HepG2 (cell line): Measurements from ENCODE around the gene HSD11B1L. TPM values are rescaled to one million over a fixed set of nuclear protein-coding genes. Genes with fewer than 3 reads are reported as not detected.

ENCODE experiments used
- ATAC-seq: fragments of 200-7000 bp; cut with Tn5 transposase; 3 replicates; pipeline ENCODE4 v1.9.1; 2020; ENCODE audit warnings: mild to moderate bottlenecking, moderate library complexity
- BruUV-seq: library from RNA; stranded (reverse); fragments of 400-500 nt; replicated peaks from 2 replicates; lab custom pipeline; 2021; lab: Mats Ljungman, UMichigan
- CTCF ChIA-PET: fragments of 300-600 bp; formaldehyde crosslinking; extraction: SDS; loops from one replicate; lab custom pipeline; 2021; ENCODE audit warnings: low total read pairs, inconsistent platforms, low intra/inter-chr PET ratio; lab: Yijun Ruan, JAX
- POLR2A ChIA-PET: fragments of 350-600 bp; sonication (Branson Sonifier 250); formaldehyde crosslinking; loops from one replicate; lab custom pipeline; 2020; ENCODE audit warnings: antibody characterized with exemption, inconsistent platforms; lab: Yijun Ruan, JAX
- DNase-seq: peaks from one replicate; pipeline ENCODE4 v3.0.0-alpha.2; 2015; ENCODE audit warnings: low spot score
- FAIRE-seq: peaks from 3 replicates; lab custom pipeline; 2011; peaks lifted over from hg19 to GRCh38; lab: Jason Lieb, UNC
- H2AFZ ChIP-seq: one replicate; pipeline ENCODE4 v1.6.1; 2011; ENCODE audit warnings: low read length, inconsistent platforms
- H3K27ac ChIP-seq: fragments of 300-600 bp; 3 replicates; pipeline ENCODE4 v1.8.0; 2011; ENCODE audit warnings: mixed run types, mild to moderate bottlenecking, mixed read lengths, low read length, inconsistent platforms; ENCODE audit not compliant: insufficient read depth; ENCODE audit errors: extremely low read length
- H3K27me3 ChIP-seq, 2 experiments: fragments of 200-600 bp in 1 of 2; 2 replicates in 1 of 2; 3 replicates in 1 of 2; pipeline versions ENCODE4 v1.6.0 to v1.8.0; 2011; ENCODE audit warnings: low read length in 2 of 2, mild to moderate bottlenecking in 2 of 2, moderate library complexity in 2 of 2, inconsistent platforms in 1 of 2; ENCODE audit not compliant: insufficient read depth in 2 of 2, control insufficient read depth in 1 of 2
- H3K36me3 ChIP-seq, 2 experiments: fragments of 200-600 bp in 1 of 2; replicated peaks in 1 of 2; 2 replicates in 1 of 2; 3 replicates in 1 of 2; pipeline versions ENCODE4 v1.5.1 to v1.8.0; 2011; ENCODE audit warnings: low read length in 2 of 2, inconsistent platforms in 1 of 2; ENCODE audit not compliant: insufficient read depth in 2 of 2, control insufficient read depth in 1 of 2
- H3K4me1 ChIP-seq: 2 replicates; pipeline ENCODE4 v1.5.1; 2012; ENCODE audit warnings: low read length, inconsistent platforms; ENCODE audit not compliant: insufficient read depth
- H3K4me2 ChIP-seq: 2 replicates; pipeline ENCODE4 v1.6.0; 2011; ENCODE audit warnings: low read depth, low read length, inconsistent platforms
- H3K4me3 ChIP-seq, 3 experiments: fragments of 200-600 bp in 1 of 3; sonication (generic), shearing (Covaris generic) in 1 of 3; replicated peaks in 1 of 3; 2 replicates each; pipeline ENCODE4 v1.5.1; 2011 to 2016; ENCODE audit warnings: low read length in 3 of 3, inconsistent platforms in 2 of 3, low read depth in 2 of 3, mild to moderate bottlenecking in 2 of 3, control low read depth in 1 of 3, mixed read lengths in 1 of 3; ENCODE audit not compliant: insufficient read depth in 1 of 3
- H3K79me2 ChIP-seq: one replicate; pipeline ENCODE4 v1.6.1; 2011; ENCODE audit warnings: low read length, inconsistent platforms; ENCODE audit not compliant: insufficient read depth
- H3K9ac ChIP-seq: 2 replicates; pipeline ENCODE4 v1.6.0; 2011; ENCODE audit warnings: mild to moderate bottlenecking, low read depth, low read length, inconsistent platforms; ENCODE audit not compliant: insufficient read depth
- H3K9me3 ChIP-seq: 2 replicates; pipeline ENCODE4 v1.5.1; 2012; ENCODE audit warnings: mild to moderate bottlenecking, low read length
- H4K20me1 ChIP-seq: 2 replicates; pipeline ENCODE4 v1.6.0; 2011; ENCODE audit warnings: inconsistent platforms, mild to moderate bottlenecking, low read length, moderate library complexity; ENCODE audit not compliant: insufficient read depth
- ETV6 ChIP-seq: sonication (generic); formaldehyde crosslinking; conservative IDR thresholded peaks from 2 replicates; pipeline ENCODE4 v1.4.0; 2020; ENCODE audit warnings: missing genetic modification reagents
- HNRNPK ChIP-seq: fragments of 200-400 bp; formaldehyde crosslinking; IDR thresholded peaks from 2 replicates; pipeline ENCODE4 v1.6.1; 2018; ENCODE audit warnings: low read length, low read depth, moderate library complexity, mild to moderate bottlenecking; ENCODE audit not compliant: poor library complexity, severe bottlenecking
- HOXA5 ChIP-seq: sonication (generic); formaldehyde crosslinking; IDR thresholded peaks from 2 replicates; pipeline ENCODE4 v1.4.0; 2020; ENCODE audit warnings: missing genetic modification reagents
- ISL2 ChIP-seq: sonication (generic); formaldehyde crosslinking; IDR thresholded peaks from 2 replicates; pipeline ENCODE4 v1.5.0; 2020; ENCODE audit warnings: missing genetic modification reagents
- KDM5A ChIP-seq: fragments of 200-600 bp; sonication (generic); IDR thresholded peaks from 2 replicates; pipeline ENCODE4 v1.7.0; 2018; ENCODE audit warnings: antibody characterized with exemption, mild to moderate bottlenecking, low read length, borderline replicate concordance
- MEIS1 ChIP-seq: sonication (generic); formaldehyde crosslinking; IDR thresholded peaks from 2 replicates; pipeline ENCODE4 v1.9.0; 2021; ENCODE audit warnings: mild to moderate bottlenecking, missing genetic modification reagents, moderate library complexity, borderline replicate concordance
- NBN ChIP-seq: fragments of 450-650 bp; conservative IDR thresholded peaks from 2 replicates; pipeline ENCODE4 v1.6.1; 2017
- NFIC ChIP-seq: IDR thresholded peaks from 2 replicates; pipeline ENCODE4 v1.6.1; 2012; ENCODE audit warnings: mild to moderate bottlenecking, low read length, inconsistent platforms
- REXO4 ChIP-seq: sonication (generic); formaldehyde crosslinking; IDR thresholded peaks from 2 replicates; pipeline ENCODE4 v1.8.0; 2022; ENCODE audit warnings: missing genetic modification reagents, mild to moderate bottlenecking, borderline replicate concordance
- SRY ChIP-seq: sonication (generic); formaldehyde crosslinking; IDR thresholded peaks from 2 replicates; pipeline ENCODE4 v1.8.0; 2022; ENCODE audit warnings: mild to moderate bottlenecking, missing genetic modification reagents
- ZIK1 ChIP-seq: sonication (generic); formaldehyde crosslinking; IDR thresholded peaks from 2 replicates; pipeline ENCODE4 v1.5.0; 2020; ENCODE audit warnings: mild to moderate bottlenecking, low read depth, missing genetic modification reagents, borderline replicate concordance
- ZNF607 ChIP-seq: sonication (generic); formaldehyde crosslinking; IDR thresholded peaks from 2 replicates; pipeline ENCODE4 v1.5.1; 2020; ENCODE audit warnings: missing genetic modification reagents, mild to moderate bottlenecking, borderline replicate concordance
- WGBS: methylation state at CpG from one replicate; pipeline ENCODE4 v1.1.6; 2017; ENCODE audit warnings: low lambda C conversion rate; 5-methylcytosine and 5-hydroxymethylcytosine counted together
- in situ Hi-C: cut with HindIII; loops from 2 replicates; pipeline ENCODE4 v1.10.0; 2017; ENCODE audit warnings: low pct_unique_long_range_greater_than_20kb; ENCODE audit not compliant: extremely low pct_ligation_motif_present
- intact Hi-C: fragments of 100-400 bp; cut with micrococcal nuclease; formaldehyde crosslinking; loops from one replicate; pipeline ENCODE4 v1.10.0; 2022; ENCODE audit not compliant: unreplicated experiment
- polyA plus RNA-seq, 8 experiments: library from polyadenylated mRNA; depleted of rRNA in 3 of 8; stranded (reverse) in 7 of 8; unstranded in 1 of 8; fragments of >200 nt; fragmentation: Illumina TruSeq in 4 of 8; extraction: Trizol in 4 of 8; gene quantifications; 2 replicates each; pipeline versions ENCODE4 v1.2.1 to v1.2.3, GENCODE V29; 2011 to 2016; ENCODE audit warnings: low read depth in 4 of 8, missing spikeins in 1 of 8, mixed read lengths in 1 of 8; ENCODE audit not compliant: insufficient read depth in 1 of 8
- total RNA-seq, 5 experiments: library from RNA; depleted of rRNA; stranded (reverse); fragments of >200 nt; fragmentation: Illumina TruSeq; extraction: Trizol; gene quantifications; 2 replicates each; pipeline ENCODE4 v1.2.3, GENCODE V29; 2016; ENCODE audit warnings: low read depth in 1 of 5
- TF ChIP-seq, protein P1 (sequence below): sonication (generic); formaldehyde crosslinking; IDR thresholded peaks from 2 replicates; pipeline ENCODE4 v1.5.0; 2020; ENCODE audit warnings: mild to moderate bottlenecking, missing genetic modification reagents, borderline replicate concordance

HSD11B1L gene
- total and polyA plus RNA-seq, 2 of the 13 experiments (the other 11 are each of a cell fraction or from before 2014, with no cell fraction given): 2.8 to 3.9 TPM

DNA sequence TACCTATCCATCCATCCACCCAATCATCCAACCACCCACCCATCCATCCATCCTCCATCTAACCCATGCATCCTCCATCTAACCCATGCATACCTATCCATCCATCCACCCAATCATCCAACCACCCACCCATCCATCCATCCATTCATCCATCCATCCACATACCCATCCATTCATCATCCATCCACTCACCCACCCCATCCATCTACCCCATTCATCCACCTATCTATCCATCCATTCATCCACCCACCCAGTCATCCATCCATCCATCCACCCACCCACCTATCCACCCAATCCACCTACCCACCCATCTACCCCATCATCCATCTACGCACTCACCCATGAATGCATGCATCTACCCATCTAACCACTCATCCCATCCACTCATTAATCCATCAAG lies 7.1 kb upstream of the HSD11B1L start:
- Histone ChIP-seq H4K20me1 (no peaks in the 10 kb centered on the region), H3K27ac (no peak overlapping the region), H3K79me2 (no peaks in the 10 kb centered on the region), H3K9ac (no peak overlapping the region), H3K9me3 (no peaks in the 10 kb centered on the region), H3K36me3 (peaks cover 10 to 16% of the 10 kb centered on the region in 2 experiments; a peak in 4 of 5 replicates), H3K4me3 (no peak overlapping the region), H3K4me1 (peaks cover 9% of the 10 kb centered on the region), H2AFZ (no peak overlapping the region), H3K27me3 (no peaks in the 10 kb centered on the region), H3K4me2 (no peak overlapping the region)
- no TSS peak for BruUV-seq
- in situ Hi-C loops: no loop called here
- DNase-seq (no peak), ATAC-seq (no peak), FAIRE-seq (no peak)
- TF ChIP-seq NFIC (no peak), ZIK1 (CRISPR knock-in tag) (no peak), KDM5A (no peak), HNRNPK (no peak), ETV6 (CRISPR knock-in tag) (no peak), MEIS1 (no peak), HOXA5 (CRISPR knock-in tag) (no peak), NBN (no peak), ISL2 (CRISPR knock-in tag) (no peak), ZNF607 (no peak), SRY (CRISPR knock-in tag) (no peak), REXO4 (no peak)
- TF ChIP-seq, protein P1, sequence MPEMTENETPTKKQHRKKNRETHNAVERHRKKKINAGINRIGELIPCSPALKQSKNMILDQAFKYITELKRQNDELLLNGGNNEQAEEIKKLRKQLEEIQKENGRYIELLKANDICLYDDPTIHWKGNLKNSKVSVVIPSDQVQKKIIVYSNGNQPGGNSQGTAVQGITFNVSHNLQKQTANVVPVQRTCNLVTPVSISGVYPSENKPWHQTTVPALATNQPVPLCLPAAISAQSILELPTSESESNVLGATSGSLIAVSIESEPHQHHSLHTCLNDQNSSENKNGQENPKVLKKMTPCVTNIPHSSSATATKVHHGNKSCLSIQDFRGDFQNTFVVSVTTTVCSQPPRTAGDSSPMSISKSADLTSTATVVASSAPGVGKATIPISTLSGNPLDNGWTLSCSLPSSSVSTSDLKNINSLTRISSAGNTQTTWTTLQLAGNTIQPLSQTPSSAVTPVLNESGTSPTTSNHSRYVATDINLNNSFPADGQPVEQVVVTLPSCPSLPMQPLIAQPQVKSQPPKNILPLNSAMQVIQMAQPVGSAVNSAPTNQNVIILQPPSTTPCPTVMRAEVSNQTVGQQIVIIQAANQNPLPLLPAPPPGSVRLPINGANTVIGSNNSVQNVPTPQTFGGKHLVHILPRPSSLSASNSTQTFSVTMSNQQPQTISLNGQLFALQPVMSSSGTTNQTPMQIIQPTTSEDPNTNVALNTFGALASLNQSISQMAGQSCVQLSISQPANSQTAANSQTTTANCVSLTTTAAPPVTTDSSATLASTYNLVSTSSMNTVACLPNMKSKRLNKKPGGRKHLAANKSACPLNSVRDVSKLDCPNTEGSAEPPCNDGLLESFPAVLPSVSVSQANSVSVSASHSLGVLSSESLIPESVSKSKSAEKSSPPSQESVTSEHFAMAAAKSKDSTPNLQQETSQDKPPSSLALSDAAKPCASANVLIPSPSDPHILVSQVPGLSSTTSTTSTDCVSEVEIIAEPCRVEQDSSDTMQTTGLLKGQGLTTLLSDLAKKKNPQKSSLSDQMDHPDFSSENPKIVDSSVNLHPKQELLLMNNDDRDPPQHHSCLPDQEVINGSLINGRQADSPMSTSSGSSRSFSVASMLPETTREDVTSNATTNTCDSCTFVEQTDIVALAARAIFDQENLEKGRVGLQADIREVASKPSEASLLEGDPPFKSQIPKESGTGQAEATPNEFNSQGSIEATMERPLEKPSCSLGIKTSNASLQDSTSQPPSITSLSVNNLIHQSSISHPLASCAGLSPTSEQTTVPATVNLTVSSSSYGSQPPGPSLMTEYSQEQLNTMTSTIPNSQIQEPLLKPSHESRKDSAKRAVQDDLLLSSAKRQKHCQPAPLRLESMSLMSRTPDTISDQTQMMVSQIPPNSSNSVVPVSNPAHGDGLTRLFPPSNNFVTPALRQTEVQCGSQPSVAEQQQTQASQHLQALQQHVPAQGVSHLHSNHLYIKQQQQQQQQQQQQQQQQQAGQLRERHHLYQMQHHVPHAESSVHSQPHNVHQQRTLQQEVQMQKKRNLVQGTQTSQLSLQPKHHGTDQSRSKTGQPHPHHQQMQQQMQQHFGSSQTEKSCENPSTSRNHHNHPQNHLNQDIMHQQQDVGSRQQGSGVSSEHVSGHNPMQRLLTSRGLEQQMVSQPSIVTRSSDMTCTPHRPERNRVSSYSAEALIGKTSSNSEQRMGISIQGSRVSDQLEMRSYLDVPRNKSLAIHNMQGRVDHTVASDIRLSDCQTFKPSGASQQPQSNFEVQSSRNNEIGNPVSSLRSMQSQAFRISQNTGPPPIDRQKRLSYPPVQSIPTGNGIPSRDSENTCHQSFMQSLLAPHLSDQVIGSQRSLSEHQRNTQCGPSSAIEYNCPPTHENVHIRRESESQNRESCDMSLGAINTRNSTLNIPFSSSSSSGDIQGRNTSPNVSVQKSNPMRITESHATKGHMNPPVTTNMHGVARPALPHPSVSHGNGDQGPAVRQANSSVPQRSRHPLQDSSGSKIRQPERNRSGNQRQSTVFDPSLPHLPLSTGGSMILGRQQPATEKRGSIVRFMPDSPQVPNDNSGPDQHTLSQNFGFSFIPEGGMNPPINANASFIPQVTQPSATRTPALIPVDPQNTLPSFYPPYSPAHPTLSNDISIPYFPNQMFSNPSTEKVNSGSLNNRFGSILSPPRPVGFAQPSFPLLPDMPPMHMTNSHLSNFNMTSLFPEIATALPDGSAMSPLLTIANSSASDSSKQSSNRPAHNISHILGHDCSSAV: no peak
- WGBS: 98% methylated on average over 1 of the region's 1 CpG
- ChIA-PET CTCF (no interaction called here), POLR2A (no interaction called here)
- intact Hi-C loops: no loop called here
